H1 (cell line): ENCODE data around the gene DCPS. TPM values are rescaled to one million over a fixed set of nuclear protein-coding genes. Genes with fewer than 3 reads are reported as not detected.

Source experiments
- CTCF ChIA-PET: fragments of 300-600 bp; sonication (Branson Sonifier 250); formaldehyde crosslinking; loops from one replicate; lab custom pipeline; 2021; ENCODE audit not compliant: partially characterized antibody; lab: Charles Lee
- POLR2A ChIA-PET: fragments of 300-600 bp; sonication (Branson Sonifier 250); formaldehyde crosslinking; loops from one replicate; lab custom pipeline; 2021; ENCODE audit warnings: inconsistent platforms; ENCODE audit not compliant: partially characterized antibody; lab: Charles Lee
- DNase-seq, 2 experiments: peaks; one replicate each; pipeline versions ENCODE4 v3.0.0 to v3.0.0-alpha.2; 2010 to 2022; ENCODE audit warnings: low spot score in 2 of 2, low read depth in 1 of 2, mixed read lengths in 1 of 2
- FAIRE-seq: peaks from 2 replicates; lab custom pipeline; 2011; peaks lifted over from hg19 to GRCh38; lab: Jason Lieb, UNC
- H2AFZ ChIP-seq: 2 replicates; pipeline ENCODE4 v1.8.1; 2012; ENCODE audit warnings: low read length, inconsistent platforms
- H2AK5ac ChIP-seq: 2 replicates; pipeline ENCODE4 v1.6.1; 2013; ENCODE audit warnings: low read depth, low read length
- H2BK120ac ChIP-seq: replicated peaks from 2 replicates; pipeline ENCODE3; 2013; ENCODE audit warnings: low read depth, low read length, inconsistent platforms
- H2BK12ac ChIP-seq: 2 replicates; pipeline ENCODE4 v1.6.1; 2013; ENCODE audit warnings: low read depth, low read length
- H2BK15ac ChIP-seq: 2 replicates; pipeline ENCODE4 v1.6.1; 2013; ENCODE audit warnings: low read length
- H2BK20ac ChIP-seq: 2 replicates; pipeline ENCODE4 v1.6.1; 2013; ENCODE audit warnings: low read length
- H2BK5ac ChIP-seq: 2 replicates; pipeline ENCODE4 v1.6.1; 2013; ENCODE audit warnings: low read depth, low read length
- H3K14ac ChIP-seq: 2 replicates; pipeline ENCODE4 v1.6.1; 2013; ENCODE audit warnings: inconsistent platforms; ENCODE audit not compliant: insufficient read length
- H3K18ac ChIP-seq: 2 replicates; pipeline ENCODE4 v1.6.1; 2013; ENCODE audit warnings: low read length; ENCODE audit errors: extremely low read depth
- H3K23ac ChIP-seq: 2 replicates; pipeline ENCODE4 v1.6.1; 2013; ENCODE audit warnings: inconsistent platforms; ENCODE audit not compliant: insufficient read length
- H3K23me2 ChIP-seq: 2 replicates; pipeline ENCODE4 v1.6.1; 2013; ENCODE audit warnings: low read depth, low read length
- H3K27ac ChIP-seq: 2 replicates; pipeline ENCODE4 v1.6.1; 2011; ENCODE audit warnings: low read depth, low read length, inconsistent platforms
- H3K27me3 ChIP-seq, 4 experiments: replicated peaks in 1 of 4; 1 replicate in 1 of 4; 2 replicates in 3 of 4; pipeline versions ENCODE4 v1.6.1 to v1.8.1; 2011 to 2013; ENCODE audit warnings: low read length in 3 of 4, mild to moderate bottlenecking in 3 of 4, inconsistent platforms in 2 of 4, mixed read lengths in 2 of 4, moderate library complexity in 1 of 4; ENCODE audit not compliant: control insufficient read depth in 3 of 4, insufficient read depth in 3 of 4; ENCODE audit errors: extremely low read depth in 1 of 4
- H3K36me3 ChIP-seq, 4 experiments: 2 replicates each; pipeline versions ENCODE4 v1.6.1 to v1.8.1; 2011 to 2013; ENCODE audit warnings: mild to moderate bottlenecking in 4 of 4, low read length in 3 of 4, moderate library complexity in 2 of 4, control low read depth in 1 of 4, inconsistent platforms in 1 of 4; ENCODE audit not compliant: insufficient read depth in 4 of 4, control insufficient read depth in 2 of 4
- H3K4ac ChIP-seq: replicated peaks from 2 replicates; pipeline ENCODE3; 2013; ENCODE audit warnings: low read length, low read depth, mixed read lengths, inconsistent platforms; ENCODE audit not compliant: insufficient read length
- H3K4me1 ChIP-seq, 4 experiments: replicated peaks in 1 of 4; 1 replicate in 1 of 4; 2 replicates in 3 of 4; pipeline versions ENCODE4 v1.6.1 to v1.8.1; 2011 to 2013; ENCODE audit warnings: low read length in 3 of 4, inconsistent platforms in 2 of 4, mixed read lengths in 1 of 4; ENCODE audit not compliant: insufficient read depth in 4 of 4, control insufficient read depth in 3 of 4
- H3K4me2 ChIP-seq, 2 experiments: 2 replicates each; pipeline versions ENCODE4 v1.6.1 to v1.8.1; 2011 to 2013; ENCODE audit warnings: low read depth in 2 of 2, low read length in 2 of 2, control low read depth in 1 of 2, inconsistent platforms in 1 of 2, mild to moderate bottlenecking in 1 of 2; ENCODE audit not compliant: insufficient read depth in 1 of 2
- H3K4me3 ChIP-seq, 4 experiments: fragments of 200-600, 300-600 bp in 1 of 4; sonication (generic), shearing (Covaris generic), sonication (Bioruptor Twin) in 1 of 4; 2 replicates each; pipeline versions ENCODE4 v1.5.1 to v1.8.1; 2011 to 2016; ENCODE audit warnings: low read length in 4 of 4, low read depth in 3 of 4, control low read depth in 2 of 4, inconsistent platforms in 2 of 4, mild to moderate bottlenecking in 2 of 4, mixed read lengths in 1 of 4, moderate library complexity in 1 of 4; ENCODE audit not compliant: insufficient read depth in 2 of 4; ENCODE audit errors: extremely low read depth in 1 of 4
- H3K56ac ChIP-seq: replicated peaks from 2 replicates; pipeline ENCODE3; 2013; ENCODE audit warnings: low read depth, mild to moderate bottlenecking, mixed read lengths, low read length, inconsistent platforms; ENCODE audit not compliant: insufficient read length
- H3K79me1 ChIP-seq: 2 replicates; pipeline ENCODE4 v1.6.1; 2013; ENCODE audit warnings: low read depth, low read length, control low read depth
- H3K79me2 ChIP-seq, 2 experiments: 2 replicates each; pipeline versions ENCODE4 v1.6.1 to v1.8.1; 2012 to 2013; ENCODE audit warnings: low read length in 2 of 2, mild to moderate bottlenecking in 2 of 2, inconsistent platforms in 1 of 2; ENCODE audit not compliant: insufficient read depth in 2 of 2, control insufficient read depth in 1 of 2
- H3K9ac ChIP-seq, 4 experiments: replicated peaks in 1 of 4; 1 replicate in 1 of 4; 2 replicates in 3 of 4; pipeline versions ENCODE4 v1.6.1 to v1.8.1; 2011 to 2013; ENCODE audit warnings: low read depth in 3 of 4, low read length in 3 of 4, control low read depth in 2 of 4, mild to moderate bottlenecking in 2 of 4, moderate library complexity in 2 of 4, inconsistent platforms in 1 of 4; ENCODE audit errors: extremely low read depth in 1 of 4
- H3K9me3 ChIP-seq, 2 experiments: 2 replicates each; pipeline versions ENCODE4 v1.6.1 to v1.8.1; 2012 to 2013; ENCODE audit warnings: mild to moderate bottlenecking in 2 of 2, moderate library complexity in 2 of 2, control low read depth in 1 of 2, inconsistent platforms in 1 of 2, low read depth in 1 of 2, low read length in 1 of 2, mixed read lengths in 1 of 2; ENCODE audit not compliant: insufficient read depth in 2 of 2
- H4K20me1 ChIP-seq, 2 experiments: replicated peaks in 1 of 2; 2 replicates each; pipeline versions ENCODE3 to v1.8.1; 2011 to 2013; ENCODE audit warnings: inconsistent platforms in 2 of 2, low read length in 2 of 2, mild to moderate bottlenecking in 1 of 2; ENCODE audit not compliant: insufficient read depth in 2 of 2, control insufficient read depth in 1 of 2
- H4K5ac ChIP-seq: 2 replicates; pipeline ENCODE4 v1.6.1; 2013; ENCODE audit warnings: low read length, low read depth, mixed read lengths, inconsistent platforms; ENCODE audit not compliant: insufficient read length
- H4K8ac ChIP-seq: 2 replicates; pipeline ENCODE4 v1.8.0; 2013; ENCODE audit warnings: mild to moderate bottlenecking, moderate library complexity, low read length, inconsistent platforms; ENCODE audit not compliant: insufficient read depth; ENCODE audit errors: extremely low read depth
- H4K91ac ChIP-seq: replicated peaks from 2 replicates; pipeline ENCODE3; 2013; ENCODE audit warnings: low read length, mixed read lengths, inconsistent platforms; ENCODE audit not compliant: insufficient read length
- CBX5 ChIP-seq: fragments of 300-800, 300-1000 bp; sonication (generic); IDR thresholded peaks from 2 replicates; pipeline ENCODE4 v1.7.1; 2016; ENCODE audit warnings: antibody characterized with exemption, low read length, low read depth
- CEBPB ChIP-seq: IDR thresholded peaks from 2 replicates; pipeline ENCODE4 v1.6.1; 2012; ENCODE audit warnings: low read depth, low read length
- CHD2 ChIP-seq: IDR thresholded peaks from 2 replicates; pipeline ENCODE4 v1.6.1; 2012; ENCODE audit warnings: low read length, improper control_type of control experiment
- CTBP2 ChIP-seq: IDR thresholded peaks from 2 replicates; pipeline ENCODE4 v1.7.0; 2011; ENCODE audit warnings: borderline replicate concordance, mild to moderate bottlenecking, moderate library complexity, mixed read lengths, low read length; ENCODE audit not compliant: insufficient read depth, insufficient read length
- CTCF ChIP-seq, 3 experiments: IDR thresholded peaks; 1 replicate in 2 of 3; 2 replicates in 1 of 3; pipeline versions ENCODE4 v1.5.1 to v1.6.1; 2011; ENCODE audit warnings: low read length in 3 of 3, mild to moderate bottlenecking in 3 of 3, inconsistent platforms in 2 of 3, low read depth in 1 of 3, moderate library complexity in 1 of 3; ENCODE audit not compliant: insufficient read depth in 1 of 3; ENCODE audit errors: control extremely low read depth in 1 of 3
- GTF2F1 ChIP-seq: IDR thresholded peaks from 2 replicates; pipeline ENCODE4 v1.6.1; 2012; ENCODE audit warnings: low read depth, low read length, improper control_type of control experiment, borderline replicate concordance
- NANOG ChIP-seq: IDR thresholded peaks from 2 replicates; pipeline ENCODE4 v1.6.1; 2011; ENCODE audit warnings: low read length, low read depth, mild to moderate bottlenecking, inconsistent platforms; ENCODE audit not compliant: insufficient read depth, poor library complexity, severe bottlenecking
- SIRT6 ChIP-seq: IDR thresholded peaks from one replicate; pipeline ENCODE4 v1.7.1; 2012; ENCODE audit warnings: low read length, inconsistent platforms
- SP2 ChIP-seq: IDR thresholded peaks from 2 replicates; pipeline ENCODE4 v1.6.1; 2012; ENCODE audit warnings: mild to moderate bottlenecking, low read length, inconsistent platforms
- WGBS, 2 experiments: shearing (Covaris generic) in 1 of 2; methylation state at CpG; one replicate each; pipeline versions ENCODE4 v1.1.6 to v1.1.7; 2013 to 2015; ENCODE audit warnings: low lambda C conversion rate in 2 of 2, mixed read lengths in 2 of 2, inconsistent platforms in 1 of 2, low coverage in 1 of 2, missing lambda C conversion rate in 1 of 2; ENCODE audit not compliant: insufficient replicate concordance in 2 of 2, insufficient coverage in 1 of 2, insufficient read length in 1 of 2; ENCODE audit errors: extremely low coverage in 1 of 2, missing lambda C conversion rate in 1 of 2; 5-methylcytosine and 5-hydroxymethylcytosine counted together
- polyA plus RNA-seq, 7 experiments: library from polyadenylated mRNA; depleted of rRNA in 3 of 7; stranded (reverse) in 5 of 7; unstranded in 2 of 7; fragments of >200 nt in 5 of 7; fragments of 200-250 nt in 2 of 7; gene quantifications; 1 replicate in 5 of 7; 2 replicates in 1 of 7; 4 replicates in 1 of 7; pipeline versions ENCODE4 v1.2.1 to v1.2.3, GENCODE V29; 2011 to 2013; ENCODE audit warnings: missing spikeins in 2 of 7, mixed read lengths in 2 of 7
- total RNA-seq: library from RNA; stranded (reverse); fragmentation: NEBNext Ultra II Directional; extraction: Animal tissue kit (Norgen Biotek cat#: 25700); gene quantifications from 2 replicates; pipeline ENCODE4 v1.2.1, GENCODE V29; 2021
- TF ChIP-seq, protein P1 (sequence below): IDR thresholded peaks from 2 replicates; pipeline ENCODE4 v1.6.1; 2011; ENCODE audit warnings: low read length, improper control_type of control experiment

Gene DCPS
- total and polyA plus RNA-seq, 2 of the 8 experiments (the other 6 are each of a cell fraction or from before 2014, with no cell fraction given), result 24.6 to 55.2 TPM

DNA sequence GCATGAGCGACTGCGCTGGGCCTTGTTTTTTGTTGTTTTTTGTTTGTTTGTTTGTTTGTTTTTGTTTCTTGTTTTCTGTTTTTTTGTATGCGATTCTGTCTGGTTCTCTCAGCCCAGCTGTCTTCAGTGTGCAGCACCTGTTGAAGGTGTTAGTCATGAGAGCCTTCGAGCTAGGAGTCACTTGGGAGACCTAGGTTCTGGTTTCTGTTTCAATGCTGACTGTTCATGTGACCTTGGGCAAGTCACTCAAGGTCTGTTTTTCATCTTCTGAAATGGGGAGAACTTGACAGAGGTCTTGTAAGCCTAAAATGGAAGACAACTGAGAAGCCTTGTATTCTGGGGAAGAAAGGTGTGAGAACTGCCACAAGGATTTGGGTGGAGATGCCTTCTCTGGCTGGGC is 1.8 kb downstream of the DCPS start:
- H3K23me2 ChIP-seq, result peaks cover 3% of the 10 kb centered on the region
- no peak overlapping the region for H2BK15ac ChIP-seq
- no peak overlapping the region for H4K5ac ChIP-seq
- POLR2A ChIA-PET, result interaction anchor here (2.8 kb wide), 1 partner anchor 111 kb away, joined by 7 read pairs; no protein-coding TSS in a partner anchor
- peaks cover 2% of the 10 kb centered on the region; the same call in 1 of the 2 replicates for H3K79me1 ChIP-seq
- no peak overlapping the region for H3K9ac ChIP-seq
- H3K9me3 ChIP-seq, result no peaks in the 10 kb centered on the region
- H2BK120ac ChIP-seq, result no peak overlapping the region
- no peak overlapping the region for H2BK20ac ChIP-seq
- CTCF ChIA-PET, result interaction anchor here (1.6 to 2.7 kb wide), 3 partner anchors 12 to 112 kb away, joined by 3 to 17 read pairs (median 9); no protein-coding TSS in a partner anchor
- H3K4me1 ChIP-seq, result peaks cover 0 to 5% (median 2%) of the 10 kb centered on the region in 4 experiments; a peak in 4 of 7 replicates
- FAIRE-seq, result no peak
- no peak overlapping the region for H3K4ac ChIP-seq
- no peak overlapping the region for H2BK5ac ChIP-seq
- H3K79me2 ChIP-seq, result peaks cover 0 to 10% of the 10 kb centered on the region in 2 experiments; a peak in 2 of 4 replicates
- H3K27me3 ChIP-seq, result no peaks in the 10 kb centered on the region
- H4K8ac ChIP-seq, result no peak overlapping the region
- H2BK12ac ChIP-seq, result no peak overlapping the region
- H4K91ac ChIP-seq, result no peak overlapping the region
- no peak overlapping the region for H3K23ac ChIP-seq
- H3K4me2 ChIP-seq, result no peak overlapping the region
- H2AFZ ChIP-seq, result no peak overlapping the region
- WGBS, 2 experiments, result 95% methylated on average over 4 of the region's 4 CpGs; no CpG with 5 or more reads in 1 of the 2 experiments
- no peak for DNase-seq
- peaks cover 0 to 5% (median 2%) of the 10 kb centered on the region in 4 experiments; a peak in 2 of 8 replicates for H3K36me3 ChIP-seq
- no peak overlapping the region for H3K56ac ChIP-seq
- H3K18ac ChIP-seq, result no peak overlapping the region
- no peak overlapping the region for H3K27ac ChIP-seq
- H3K14ac ChIP-seq, result no peak overlapping the region
- H3K4me3 ChIP-seq, result no peak overlapping the region
- no peaks in the 10 kb centered on the region for H4K20me1 ChIP-seq
- no peak overlapping the region for H2AK5ac ChIP-seq
- TF ChIP-seq CHD2 (no peak), SIRT6 (no peak), CTBP2 (no peak), CEBPB (no peak), SP2 (no peak), CBX5 (no peak), CTCF (IDR thresholded peaks at IDR 0.05; ENCODE audit: control extremely low read depth in 1 of 3, insufficient read depth in 1 of 3, low read depth in 1 of 3, low read length in 3 of 3) (no peak), GTF2F1 (no peak), NANOG (no peak)
- TF ChIP-seq, protein P1, sequence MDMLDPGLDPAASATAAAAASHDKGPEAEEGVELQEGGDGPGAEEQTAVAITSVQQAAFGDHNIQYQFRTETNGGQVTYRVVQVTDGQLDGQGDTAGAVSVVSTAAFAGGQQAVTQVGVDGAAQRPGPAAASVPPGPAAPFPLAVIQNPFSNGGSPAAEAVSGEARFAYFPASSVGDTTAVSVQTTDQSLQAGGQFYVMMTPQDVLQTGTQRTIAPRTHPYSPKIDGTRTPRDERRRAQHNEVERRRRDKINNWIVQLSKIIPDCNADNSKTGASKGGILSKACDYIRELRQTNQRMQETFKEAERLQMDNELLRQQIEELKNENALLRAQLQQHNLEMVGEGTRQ, result no peak
